Measurements from ENCODE around the gene EGFL7.

The EGFL7 gene

GRCh38 chr9:136662656-136663581 is at the start of gene EGFL7:
EGFL7 (plus strand) TSS chr9:136662916; CDS start chr9:136668283, 5,367 bp downstream.
- Mint-ChIP-seq H3K4me1 (peaks cover 15 to 49% of the 10 kb centered on the region in 2 donors), H3K4me3 (no peak within 1 kb of the TSS), H3K36me3 (no peaks in the 10 kb centered on the region), H3K27ac (no peak within 1 kb of the TSS), H3K27me3 (peaks cover 59 to 75% of the 10 kb centered on the region in 2 donors), H3K9me3 (no peaks in the 10 kb centered on the region)
- ATAC-seq (replicated peaks), result no peak
- DNase-seq, result no peak

- Mint-ChIP-seq H3K9me3 (no peaks in the 10 kb centered on the region), H3K27me3 (peaks cover 3 to 8% of the 10 kb centered on the region in 2 donors), H3K27ac (no peak overlapping the region), H3K4me1 (peaks cover 23 to 37% of the 10 kb centered on the region in 2 donors), H3K36me3 (no peaks in the 10 kb centered on the region), H3K4me3 (no peak overlapping the region)
- no peak for ATAC-seq (replicated peaks)
- DNase-seq, result no peak
Measured at GRCh38 chr9:136613824-136614371, 48.8 kb upstream of the EGFL7 start.

- ATAC-seq (replicated peaks) (no peak), DNase-seq (no peak)
- Mint-ChIP-seq H3K4me1 (peaks cover 29 to 42% of the 10 kb centered on the region in 2 donors), H3K9me3 (no peaks in the 10 kb centered on the region), H3K36me3 (no peaks in the 10 kb centered on the region), H3K27ac (no peak overlapping the region), H3K4me3 (no peak overlapping the region), H3K27me3 (peaks cover 3 to 4% of the 10 kb centered on the region in 2 donors)
Measured at GRCh38 chr9:136614372-136614922, 48.3 kb upstream of the EGFL7 start.

DNA sequence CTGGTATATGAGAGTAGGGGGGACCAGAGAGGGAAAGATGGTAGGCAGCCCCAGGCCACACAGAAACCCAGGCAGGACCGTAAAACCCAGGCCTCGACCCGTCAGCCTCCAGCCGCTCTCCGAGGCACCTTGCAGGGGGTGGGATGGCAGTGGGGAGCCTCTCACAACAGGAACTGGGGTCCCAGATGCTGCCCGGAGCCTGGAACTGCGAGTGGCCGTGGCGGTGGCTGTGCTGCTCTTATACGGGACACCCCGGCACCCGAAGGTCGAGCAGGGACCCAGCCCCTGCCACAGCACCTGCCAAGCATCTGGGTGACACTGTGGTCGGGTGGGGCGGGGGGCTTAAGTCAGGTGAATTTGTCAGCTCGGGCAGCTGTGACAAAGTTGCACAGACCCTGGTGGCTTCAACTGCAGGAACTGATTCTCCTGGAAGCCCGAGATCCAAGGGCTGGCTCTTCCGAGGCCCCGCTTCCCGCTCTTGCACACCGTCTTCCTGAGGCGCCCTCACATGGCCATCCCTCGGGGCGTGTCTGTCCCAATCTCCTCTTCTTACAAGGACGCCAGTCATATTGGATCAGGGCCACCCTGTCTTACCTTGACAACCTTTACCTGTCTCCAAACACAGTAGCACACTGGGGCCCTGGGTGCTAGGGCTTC is 47.6 kb upstream of the EGFL7 start:
- no peak for DNase-seq
- Mint-ChIP-seq H3K27me3 (peaks cover 0 to 3% of the 10 kb centered on the region in 2 donors), H3K4me3 (no peak overlapping the region), H3K4me1 (peaks cover 35 to 49% of the 10 kb centered on the region in 2 donors), H3K36me3 (no peaks in the 10 kb centered on the region), H3K27ac (peak overlapping the region; percentile 83), H3K9me3 (no peaks in the 10 kb centered on the region)
- ATAC-seq (replicated peaks), result no peak

- H3K9me3 Mint-ChIP-seq, result no peaks in the 10 kb centered on the region
- no peak for ATAC-seq (replicated peaks)
- H3K27me3 Mint-ChIP-seq, result no peaks in the 10 kb centered on the region
- peaks cover 35 to 51% of the 10 kb centered on the region in 2 donors for H3K4me1 Mint-ChIP-seq
- DNase-seq, result no peak
- H3K27ac Mint-ChIP-seq, result peak overlapping the region; percentile 83
- no peaks in the 10 kb centered on the region for H3K36me3 Mint-ChIP-seq
- no peak overlapping the region for H3K4me3 Mint-ChIP-seq
Measured at GRCh38 chr9:136615631-136616306, 46.9 kb upstream of the EGFL7 start.

- Mint-ChIP-seq H3K4me3 (no peak overlapping the region), H3K9me3 (no peaks in the 10 kb centered on the region), H3K27me3 (no peaks in the 10 kb centered on the region), H3K36me3 (no peaks in the 10 kb centered on the region), H3K27ac (no peak overlapping the region), H3K4me1 (peaks cover 35 to 51% of the 10 kb centered on the region in 2 donors)
- DNase-seq (no peak), ATAC-seq (replicated peaks) (no peak)
Measured at GRCh38 chr9:136616307-136616635, 46.4 kb upstream of the EGFL7 start.

GRCh38 chr9:136616948-136617695 is 45.6 kb upstream of the EGFL7 start:
- H3K9me3 Mint-ChIP-seq, result no peaks in the 10 kb centered on the region
- peaks cover 35 to 52% of the 10 kb centered on the region in 2 donors for H3K4me1 Mint-ChIP-seq
- no peak for ATAC-seq (replicated peaks)
- H3K36me3 Mint-ChIP-seq, result no peaks in the 10 kb centered on the region
- no peak overlapping the region for H3K4me3 Mint-ChIP-seq
- DNase-seq, result no peak
- peak overlapping the region; percentile 22 for H3K27ac Mint-ChIP-seq
- peaks cover under 1 to 2% of the 10 kb centered on the region in 2 donors for H3K27me3 Mint-ChIP-seq

- Mint-ChIP-seq H3K27me3 (peaks cover 4 to 6% of the 10 kb centered on the region in 2 donors), H3K4me1 (peaks cover 38 to 56% of the 10 kb centered on the region in 2 donors), H3K9me3 (no peaks in the 10 kb centered on the region), H3K36me3 (no peaks in the 10 kb centered on the region), H3K27ac (peak overlapping the region; percentile 76), H3K4me3 (no peak overlapping the region)
- DNase-seq, result no peak
- ATAC-seq (replicated peaks), result peak; percentile 66 to 67
Measured at GRCh38 chr9:136617746-136618579, 44.8 kb upstream of the EGFL7 start.

- peak overlapping the region; percentile 32 to 47 for H3K4me3 Mint-ChIP-seq
Measured at GRCh38 chr9:136618580-136619547, 43.9 kb upstream of the EGFL7 start.

GRCh38 chr9:136619742-136620440 is 42.8 kb upstream of the EGFL7 start:
- DNase-seq, result no peak
- H3K36me3 Mint-ChIP-seq, result no peaks in the 10 kb centered on the region
- H3K27me3 Mint-ChIP-seq, result peaks cover 7 to 12% of the 10 kb centered on the region in 2 donors
- no peaks in the 10 kb centered on the region for H3K9me3 Mint-ChIP-seq
- peaks cover 39 to 57% of the 10 kb centered on the region in 2 donors for H3K4me1 Mint-ChIP-seq
- peak overlapping the region in 1 of 2 donors; percentile 62 for H3K4me3 Mint-ChIP-seq
- peak; percentile 5 to 13 for ATAC-seq (replicated peaks)
- peak overlapping the region; percentile 80 for H3K27ac Mint-ChIP-seq

More at GRCh38 chr9:136618580-136619547, 43.9 kb upstream of the EGFL7 start:
- ATAC-seq (replicated peaks) (peak; percentile 91 to 93), DNase-seq (peak; percentile 63)
- H3K27me3 Mint-ChIP-seq, result peaks cover 7 to 11% of the 10 kb centered on the region in 2 donors
- H3K9me3 Mint-ChIP-seq, result no peaks in the 10 kb centered on the region
- H3K4me1 Mint-ChIP-seq, result peaks cover 39 to 56% of the 10 kb centered on the region in 2 donors
- H3K36me3 Mint-ChIP-seq, result no peaks in the 10 kb centered on the region
- H3K27ac Mint-ChIP-seq, result peak overlapping the region; percentile 80

GRCh38 chr9:136620441-136621018 is 42.2 kb upstream of the EGFL7 start:
- no peaks in the 10 kb centered on the region for H3K9me3 Mint-ChIP-seq
- H3K27me3 Mint-ChIP-seq, result peaks cover 10 to 18% of the 10 kb centered on the region in 2 donors
- ATAC-seq (replicated peaks) (no peak), DNase-seq (no peak)
- H3K4me3 Mint-ChIP-seq, result no peak overlapping the region
- peaks cover 40 to 60% of the 10 kb centered on the region in 2 donors for H3K4me1 Mint-ChIP-seq
- H3K36me3 Mint-ChIP-seq, result no peaks in the 10 kb centered on the region
- no peak overlapping the region for H3K27ac Mint-ChIP-seq
